Stomach (tissue), 9 donors: ENCODE measurements around the gene LIFR. TPM values are rescaled to one million over a fixed set of nuclear protein-coding genes. Genes with fewer than 3 reads are reported as not detected.

ENCODE experiments used
- DNase-seq, 2 donors: peaks; one replicate each; pipeline versions ENCODE4 v3.0.0 to v3.0.0-alpha.2; 2013 to 2019
- H3K27ac ChIP-seq, 5 donors: fragments of 200-600 bp in 4 of 5; sonication (generic) in 4 of 5; one replicate each; pipeline ENCODE4 v1.5.1; 2013 to 2019; ENCODE audit warnings: mild to moderate bottlenecking in 1 of 5, moderate library complexity in 1 of 5
- H3K27me3 ChIP-seq, 3 donors: fragments of 200-600 bp; sonication (generic); one replicate each; pipeline ENCODE4 v1.5.1; 2017 to 2019; ENCODE audit warnings: mixed run types in 1 of 3
- H3K36me3 ChIP-seq, 4 donors: fragments of 200-600 bp; sonication (generic); 1 replicate in 3 of 4; 2 replicates in 1 of 4; pipeline ENCODE4 v1.5.1; 2016 to 2019
- H3K4me1 ChIP-seq, 4 donors: fragments of 200-600 bp; sonication (generic); one replicate each; pipeline ENCODE4 v1.5.1; 2016 to 2019
- H3K4me3 ChIP-seq, 4 donors: fragments of 200-600 bp; sonication (generic) in 3 of 4; one replicate each; pipeline ENCODE4 v1.5.1; 2016 to 2019; ENCODE audit warnings: mild to moderate bottlenecking in 1 of 4
- H3K9me3 ChIP-seq, 4 donors: fragments of 200-600 bp; sonication (generic); one replicate each; pipeline ENCODE4 v1.5.1; 2016 to 2019
- CTCF ChIP-seq, 7 experiments: fragments of 450-650 bp in 4 of 7; fragments of 200-600 bp in 3 of 7; sonication (generic) in 3 of 7; IDR thresholded peaks; one replicate each; pipeline ENCODE4 v1.5.1; 2016 to 2019; ENCODE audit warnings: antibody characterized with exemption in 7 of 7, control low read depth in 2 of 7, mild to moderate bottlenecking in 1 of 7
- EP300 ChIP-seq: sonication (generic); formaldehyde crosslinking; IDR thresholded peaks from one replicate; pipeline ENCODE4 v1.6.1; 2017; ENCODE audit warnings: antibody characterized with exemption
- POLR2A ChIP-seq, 4 donors: fragments of 450-650 bp; IDR thresholded peaks; one replicate each; pipeline ENCODE4 v1.6.1; 2016; ENCODE audit warnings: antibody characterized with exemption in 4 of 4, control low read depth in 2 of 4, mild to moderate bottlenecking in 1 of 4, moderate library complexity in 1 of 4
- POLR2AphosphoS5 ChIP-seq, 3 donors: sonication (generic); formaldehyde crosslinking; IDR thresholded peaks; one replicate each; pipeline ENCODE4 v1.6.1; 2016; ENCODE audit warnings: antibody characterized with exemption in 3 of 3
- WGBS, 5 donors: extraction: QIAGEN DNeasy Blood & Tissue Kit in 3 of 5; methylation state at CpG; one replicate each; pipeline versions ENCODE4 v1.1.5 to v1.1.7; 2013 to 2018; 5-methylcytosine and 5-hydroxymethylcytosine counted together
- intact Hi-C: fragments of 100-400 bp; cut with DNase I; formaldehyde crosslinking; loops from one replicate; pipeline ENCODE4 v1.15.1; 2023; ENCODE audit warnings: low total_unique reads
- polyA plus RNA-seq, 3 donors: library from polyadenylated mRNA; stranded (reverse); fragments of 200-250 nt; gene quantifications; one replicate each; pipeline ENCODE4 v1.2.3, GENCODE V29; 2013
- total RNA-seq, 5 donors: library from RNA; depleted of rRNA; stranded (reverse); fragments of >200 nt; gene quantifications; one replicate each; pipeline versions ENCODE4 v1.1.0 to v1.2.3, GENCODE V29; 2014 to 2016
- donor health status: healthy with polysubstance abuse.
- donor health status: Bipolar disorder and iron deficiency.
- donor health status: healthy.

LIFR gene
- total and polyA plus RNA-seq, 8 donors, result 6.2 to 259 (median 45.1) TPM

DNA sequence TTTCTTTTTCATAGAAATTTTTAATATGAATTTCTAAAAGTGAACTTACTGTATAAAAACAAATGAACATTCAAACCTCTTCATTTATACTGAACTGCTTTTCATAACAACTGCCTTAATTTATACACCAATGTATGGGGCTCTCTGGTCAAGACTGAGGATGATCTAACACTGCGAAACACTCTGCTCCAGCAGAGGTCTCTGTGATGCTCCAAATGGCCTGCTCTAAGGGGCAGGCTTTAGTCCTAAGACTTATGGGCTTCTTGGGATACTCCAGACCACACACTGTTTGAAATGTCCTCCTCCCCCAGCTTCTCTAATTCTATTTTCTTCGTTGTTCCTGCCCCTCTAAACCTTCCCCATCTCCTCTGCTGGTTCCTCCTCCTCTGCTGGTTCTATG lies 58.5 kb downstream of the LIFR start:
- Histone ChIP-seq H3K27me3 (no peaks in the 10 kb centered on the region), H3K36me3 (peaks cover 0 to 85% (median 75%) of the 10 kb centered on the region in 4 donors), H3K4me3 (no peak overlapping the region), H3K27ac (no peak overlapping the region), H3K9me3 (no peaks in the 10 kb centered on the region), H3K4me1 (no peaks in the 10 kb centered on the region)
- no peak for TF ChIP-seq POLR2A (IDR thresholded peaks at IDR 0.05)
- no peak for TF ChIP-seq EP300
- no peak for TF ChIP-seq POLR2AphosphoS5 (IDR thresholded peaks at IDR 0.05)
- TF ChIP-seq CTCF (IDR thresholded peaks at IDR 0.05), result no peak
- WGBS, 5 donors, result 72 to 89% (median 76%) methylated on average over 2 of the region's 2 CpGs
- DNase-seq, result peak in 1 of 2 donors; percentile 39
- intact Hi-C loops, result no loop called here

GRCh38 chr5:38494763-38495162 lies 61.7 kb downstream of the LIFR start:
- Histone ChIP-seq H3K27me3 (no peaks in the 10 kb centered on the region), H3K27ac (no peak overlapping the region), H3K4me1 (no peaks in the 10 kb centered on the region), H3K36me3 (peaks cover 0 to 84% (median 74%) of the 10 kb centered on the region in 4 donors), H3K4me3 (no peak overlapping the region), H3K9me3 (no peaks in the 10 kb centered on the region)
- intact Hi-C loops, result no loop called here
- TF ChIP-seq EP300 (no peak), CTCF (IDR thresholded peaks at IDR 0.05) (no peak), POLR2A (IDR thresholded peaks at IDR 0.05) (no peak), POLR2AphosphoS5 (IDR thresholded peaks at IDR 0.05) (no peak)
- DNase-seq, result peak in 1 of 2 donors; percentile 25
- WGBS, 5 donors, result 68 to 83% (median 79%) methylated on average over 7 of the region's 7 CpGs

DNA sequence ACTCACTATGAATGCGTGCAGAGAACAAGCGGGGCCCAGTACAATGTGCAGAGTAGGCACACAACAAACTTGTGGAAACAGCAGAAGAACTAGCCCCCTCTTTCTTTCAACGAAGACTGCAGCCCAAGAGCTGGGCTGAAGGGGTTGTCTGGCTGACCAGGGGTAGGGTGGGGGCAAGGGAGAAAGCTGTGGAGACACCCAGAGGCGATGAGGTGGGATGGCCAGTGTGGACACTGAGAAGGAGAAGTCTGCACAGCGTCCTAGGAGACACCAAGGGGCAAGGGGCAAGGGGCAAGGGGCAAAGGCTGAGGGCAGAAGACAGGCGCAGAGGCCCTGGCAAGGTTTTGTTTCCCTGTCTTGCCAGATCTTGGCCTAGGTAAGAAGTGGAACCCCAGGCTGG lies 62.3 kb downstream of the LIFR start:
- 85 to 90% (median 87%) methylated on average over 6 of the region's 6 CpGs for WGBS, 5 donors
- Histone ChIP-seq H3K4me1 (no peaks in the 10 kb centered on the region), H3K27ac (no peak overlapping the region), H3K9me3 (no peaks in the 10 kb centered on the region), H3K27me3 (no peaks in the 10 kb centered on the region), H3K4me3 (no peak overlapping the region), H3K36me3 (peaks cover 0 to 82% (median 69%) of the 10 kb centered on the region in 4 donors)
- TF ChIP-seq EP300 (no peak), CTCF (IDR thresholded peaks at IDR 0.05) (no peak), POLR2A (IDR thresholded peaks at IDR 0.05) (no peak)
- intact Hi-C loops, result no loop called here
- DNase-seq, result no peak

DNA sequence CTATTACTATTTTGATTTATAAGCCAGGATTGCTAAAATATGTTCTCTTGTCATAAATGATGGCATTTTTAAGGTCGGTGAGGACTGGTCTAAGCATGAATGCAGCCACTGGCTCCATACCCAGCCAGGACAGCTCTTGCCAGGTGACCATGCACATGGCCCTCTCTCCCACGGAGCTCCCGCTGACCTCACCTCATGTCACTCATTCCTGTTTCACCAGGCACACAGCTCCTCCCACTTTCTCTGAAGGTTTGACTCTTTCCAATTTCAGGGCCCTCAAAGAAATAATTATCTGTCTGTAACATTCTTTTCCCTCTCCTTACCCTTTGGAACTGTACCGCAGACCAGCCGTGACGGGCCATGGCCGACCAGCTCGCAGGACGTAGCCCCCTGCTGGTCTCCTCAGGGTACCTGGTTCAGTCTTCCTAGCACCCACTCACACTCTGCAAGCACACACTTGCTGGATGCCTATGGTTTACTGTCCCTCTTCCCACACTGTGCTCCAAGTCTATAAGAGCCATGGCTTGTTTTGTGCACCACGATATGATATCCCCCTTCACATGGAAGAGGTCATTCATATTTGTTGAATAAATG lies 72.5 kb downstream of the LIFR start:
- Histone ChIP-seq H3K36me3 (peaks cover 0 to 88% (median 78%) of the 10 kb centered on the region in 4 donors), H3K27ac (no peak overlapping the region), H3K9me3 (no peaks in the 10 kb centered on the region), H3K4me1 (peaks cover 0 to 9% (median 6%) of the 10 kb centered on the region in 4 donors), H3K27me3 (no peaks in the 10 kb centered on the region), H3K4me3 (no peak overlapping the region)
- DNase-seq, result no peak
- 87 to 94% (median 93%) methylated on average over 10 of the region's 10 CpGs for WGBS, 5 donors
- intact Hi-C loops, result no loop called here
- TF ChIP-seq POLR2AphosphoS5 (IDR thresholded peaks at IDR 0.05) (no peak), CTCF (IDR thresholded peaks at IDR 0.05) (no peak), POLR2A (IDR thresholded peaks at IDR 0.05) (no peak), EP300 (no peak)
